Neural progenitor cell (in vitro differentiated cells): Measurements from ENCODE around the gene ZNF541.

Experiments
- CTCF ChIP-seq: fragments of 200-600 bp; sonication (generic); IDR thresholded peaks from 2 replicates; pipeline ENCODE4 v1.5.1; 2017; ENCODE audit warnings: antibody characterized with exemption, mild to moderate bottlenecking
- EZH2phosphoT487 ChIP-seq: fragments of 200-600 bp; sonication (generic); IDR thresholded peaks from 2 replicates; pipeline ENCODE4 v1.6.1; 2017; ENCODE audit warnings: antibody characterized with exemption

GRCh38 chr19:47523473-47523872 is 49.5 kb downstream of the ZNF541 start:
- no peak for TF ChIP-seq CTCF
- TF ChIP-seq EZH2phosphoT487, result no peak
